Glutamatergic neuron (in vitro differentiated cells): ENCODE measurements around the gene SPN. TPM values are rescaled to one million over a fixed set of nuclear protein-coding genes. Genes with fewer than 3 reads are reported as not detected.
A peak's percentile ranks its signal among the peaks of the same experiment; 100 is the strongest.

Experiments
- DNase-seq: peaks from one replicate; pipeline ENCODE4 v3.0.0; 2022
- H3K27ac Mint-ChIP-seq: one replicate; pipeline ENCODE4 v1.8.0; 2020; ENCODE audit warnings: mild to moderate bottlenecking, mixed read lengths, inconsistent platforms; ENCODE audit not compliant: unreplicated experiment
- H3K27me3 Mint-ChIP-seq: one replicate; pipeline ENCODE4 v1.8.0; 2020; ENCODE audit warnings: mild to moderate bottlenecking, moderate library complexity, mixed read lengths, inconsistent platforms; ENCODE audit not compliant: unreplicated experiment
- H3K36me3 Mint-ChIP-seq: one replicate; pipeline ENCODE4 v1.8.0; 2020; ENCODE audit warnings: mild to moderate bottlenecking, mixed read lengths, inconsistent platforms; ENCODE audit not compliant: unreplicated experiment
- H3K4me1 Mint-ChIP-seq: one replicate; pipeline ENCODE4 v1.8.0; 2020; ENCODE audit warnings: mild to moderate bottlenecking, low read depth, mixed read lengths, inconsistent platforms; ENCODE audit not compliant: unreplicated experiment
- H3K4me3 Mint-ChIP-seq: one replicate; pipeline ENCODE4 v1.8.0; 2020; ENCODE audit warnings: mild to moderate bottlenecking, mixed read lengths, inconsistent platforms; ENCODE audit not compliant: unreplicated experiment
- H3K9me3 Mint-ChIP-seq: one replicate; pipeline ENCODE4 v1.8.0; 2020; ENCODE audit warnings: mild to moderate bottlenecking, moderate library complexity, mixed read lengths, inconsistent platforms; ENCODE audit not compliant: unreplicated experiment
- total RNA-seq: library from RNA; stranded (reverse); fragmentation: NEBNext Ultra II Directional; extraction: Animal tissue kit (Norgen Biotek cat#: 25700); gene quantifications from one replicate; pipeline ENCODE4 v1.2.1, GENCODE V29; 2021; ENCODE audit not compliant: unreplicated experiment
- TF ChIP-seq, protein P1 (sequence below): fragments of 200-600 bp; sonication (generic); IDR thresholded peaks from one replicate; pipeline ENCODE4 v1.5.0; 2021; ENCODE audit not compliant: partially characterized antibody, unreplicated experiment

Gene SPN
- total RNA-seq, 1 donor from 2014 or later = 0.27 TPM

DNA sequence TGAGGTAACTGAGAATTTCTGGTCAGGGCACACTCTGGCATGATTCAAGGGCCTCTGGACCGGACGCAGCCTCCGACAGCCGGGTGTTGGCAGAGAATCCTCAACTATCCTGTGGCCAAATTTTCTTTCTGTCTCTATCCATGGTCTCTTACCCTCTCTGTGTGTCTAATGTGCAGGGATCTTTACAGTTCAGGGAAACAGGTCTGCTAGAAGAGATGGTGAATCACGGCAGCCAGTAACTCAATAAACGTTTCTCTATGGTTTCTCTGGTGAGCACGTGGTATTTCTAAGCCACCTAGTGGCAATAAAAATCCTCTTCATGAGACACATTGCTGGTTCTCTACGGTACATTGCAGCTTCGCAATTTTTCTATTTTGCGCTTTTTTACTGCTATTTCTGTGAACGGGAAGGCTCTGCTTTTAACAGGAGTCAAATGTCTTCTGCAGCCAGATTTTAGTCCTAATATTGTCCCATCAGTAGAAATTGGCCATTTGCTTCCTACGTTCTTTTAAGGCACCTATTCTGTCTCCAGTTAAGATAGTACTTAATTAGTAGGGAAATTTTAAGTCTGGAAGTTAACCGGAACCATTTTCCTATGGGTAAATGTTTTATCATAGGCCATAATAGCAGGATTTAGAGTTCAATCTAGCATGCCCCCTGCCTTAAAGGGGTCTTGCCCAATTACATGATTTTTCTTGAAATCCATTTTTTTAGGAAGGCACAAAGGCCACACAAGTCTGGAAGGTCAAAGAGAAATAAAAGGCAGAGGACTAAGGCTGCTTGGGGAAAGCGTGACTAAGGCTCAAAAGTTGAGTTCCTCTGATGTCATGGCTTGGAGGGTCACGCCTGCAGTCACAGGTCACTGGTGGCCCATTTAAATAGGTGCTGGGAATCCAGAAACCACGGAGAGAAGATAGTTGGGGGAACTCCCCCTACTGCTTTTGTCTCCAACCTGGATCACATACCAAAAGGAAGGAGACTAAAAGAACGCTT is 47.5 kb downstream of the SPN start:
- no peak for DNase-seq
- peak overlapping the region; percentile 83 for H3K27ac Mint-ChIP-seq
- peaks cover 2% of the 10 kb centered on the region for H3K27me3 Mint-ChIP-seq
- TF ChIP-seq, protein P1, sequence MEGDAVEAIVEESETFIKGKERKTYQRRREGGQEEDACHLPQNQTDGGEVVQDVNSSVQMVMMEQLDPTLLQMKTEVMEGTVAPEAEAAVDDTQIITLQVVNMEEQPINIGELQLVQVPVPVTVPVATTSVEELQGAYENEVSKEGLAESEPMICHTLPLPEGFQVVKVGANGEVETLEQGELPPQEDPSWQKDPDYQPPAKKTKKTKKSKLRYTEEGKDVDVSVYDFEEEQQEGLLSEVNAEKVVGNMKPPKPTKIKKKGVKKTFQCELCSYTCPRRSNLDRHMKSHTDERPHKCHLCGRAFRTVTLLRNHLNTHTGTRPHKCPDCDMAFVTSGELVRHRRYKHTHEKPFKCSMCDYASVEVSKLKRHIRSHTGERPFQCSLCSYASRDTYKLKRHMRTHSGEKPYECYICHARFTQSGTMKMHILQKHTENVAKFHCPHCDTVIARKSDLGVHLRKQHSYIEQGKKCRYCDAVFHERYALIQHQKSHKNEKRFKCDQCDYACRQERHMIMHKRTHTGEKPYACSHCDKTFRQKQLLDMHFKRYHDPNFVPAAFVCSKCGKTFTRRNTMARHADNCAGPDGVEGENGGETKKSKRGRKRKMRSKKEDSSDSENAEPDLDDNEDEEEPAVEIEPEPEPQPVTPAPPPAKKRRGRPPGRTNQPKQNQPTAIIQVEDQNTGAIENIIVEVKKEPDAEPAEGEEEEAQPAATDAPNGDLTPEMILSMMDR = peak; percentile 84
- H3K36me3 Mint-ChIP-seq = no peaks in the 10 kb centered on the region
- peaks cover 2% of the 10 kb centered on the region for H3K4me1 Mint-ChIP-seq
- peaks cover 4% of the 10 kb centered on the region for H3K9me3 Mint-ChIP-seq
- peak overlapping the region; percentile 90 for H3K4me3 Mint-ChIP-seq

GRCh38 chr16:29712809-29713208 is 49.8 kb downstream of the SPN start:
- TF ChIP-seq, protein P1 = no peak
- H3K27ac Mint-ChIP-seq = no peak overlapping the region
- H3K4me3 Mint-ChIP-seq = no peak overlapping the region
- peaks cover 2% of the 10 kb centered on the region for H3K4me1 Mint-ChIP-seq
- DNase-seq = no peak
- no peaks in the 10 kb centered on the region for H3K36me3 Mint-ChIP-seq
- peaks cover 2% of the 10 kb centered on the region for H3K27me3 Mint-ChIP-seq
- peaks cover 4% of the 10 kb centered on the region for H3K9me3 Mint-ChIP-seq

- Mint-ChIP-seq H3K27ac (no peak overlapping the region), H3K4me1 (peaks cover 4% of the 10 kb centered on the region)
- TF ChIP-seq, protein P1 = no peak
These were observed 51.3 kb downstream of the SPN start for GRCh38 chr16:29714396-29714795.

DNA sequence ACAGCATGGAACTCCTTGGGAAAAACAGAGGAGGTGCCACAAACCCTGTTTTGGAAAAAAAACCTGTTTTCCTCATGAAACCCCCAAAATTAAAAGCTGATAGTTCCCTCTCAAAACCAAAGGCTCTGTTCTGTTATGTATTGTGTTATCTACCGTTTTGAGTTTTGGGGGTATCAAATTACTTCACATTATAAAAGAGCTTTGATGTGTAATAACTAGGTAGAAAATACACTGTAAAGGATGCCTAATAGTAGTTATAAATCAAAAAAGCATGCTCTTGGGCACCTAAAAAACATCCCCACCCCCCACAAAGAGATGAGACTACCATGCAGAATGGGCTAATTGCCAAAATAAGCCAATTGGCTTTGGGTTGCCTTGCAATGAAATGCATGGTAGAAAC is 51.9 kb downstream of the SPN start:
- Mint-ChIP-seq H3K36me3 (no peaks in the 10 kb centered on the region), H3K9me3 (peaks cover 2% of the 10 kb centered on the region), H3K27me3 (peaks cover 2% of the 10 kb centered on the region), H3K4me1 (peaks cover 2% of the 10 kb centered on the region), H3K27ac (no peak overlapping the region), H3K4me3 (no peak overlapping the region)
- TF ChIP-seq, protein P1 = no peak
- no peak for DNase-seq

More at GRCh38 chr16:29714396-29714795, 51.3 kb downstream of the SPN start:
- no peaks in the 10 kb centered on the region for H3K36me3 Mint-ChIP-seq
- H3K4me3 Mint-ChIP-seq = no peak overlapping the region
- H3K27me3 Mint-ChIP-seq = peaks cover 2% of the 10 kb centered on the region
- DNase-seq = no peak
- H3K9me3 Mint-ChIP-seq = peaks cover 2% of the 10 kb centered on the region

GRCh38 chr16:29717113-29717512 is 54.1 kb downstream of the SPN start:
- Mint-ChIP-seq H3K27me3 (no peaks in the 10 kb centered on the region), H3K4me3 (no peak overlapping the region), H3K9me3 (peaks cover 2% of the 10 kb centered on the region), H3K4me1 (peaks cover 8% of the 10 kb centered on the region), H3K27ac (no peak overlapping the region), H3K36me3 (no peaks in the 10 kb centered on the region)
- no peak for DNase-seq
- TF ChIP-seq, protein P1 = no peak
